GM23338 (cell line): Measurements from ENCODE around the gene NUP43. TPM values are rescaled to one million over a fixed set of nuclear protein-coding genes. Genes with fewer than 3 reads are reported as not detected.
A peak's percentile ranks its signal among the peaks of the same experiment; 100 is the strongest.

Source experiments
- ATAC-seq: fragments of 200-7000 bp; cut with Tn5 transposase; 3 replicates; pipeline ENCODE4 v1.9.1; 2020
- DNase-seq: peaks from one replicate; pipeline ENCODE4 v3.0.0-alpha.2; 2015; ENCODE audit warnings: low spot score
- H2AFZ ChIP-seq: fragments of 200-600 bp; sonication (generic); 2 replicates; pipeline ENCODE4 v1.8.0; 2016; ENCODE audit warnings: antibody characterized with exemption, mild to moderate bottlenecking, moderate library complexity
- H3F3A ChIP-seq: fragments of 200-600 bp; sonication (generic); replicated peaks from 2 replicates; pipeline ENCODE4 v1.8.0; 2017; ENCODE audit warnings: antibody characterized with exemption, mixed run types, low read depth
- H3K27ac ChIP-seq: fragments of 200-600 bp; sonication (generic); 2 replicates; pipeline ENCODE4 v1.6.1; 2016; ENCODE audit warnings: low read depth
- H3K27me3 ChIP-seq: fragments of 200-600 bp; sonication (generic); 2 replicates; pipeline ENCODE4 v1.8.0; 2016; ENCODE audit warnings: mild to moderate bottlenecking, mixed run types, moderate library complexity; ENCODE audit not compliant: insufficient read depth
- H3K36me3 ChIP-seq: fragments of 200-600 bp; sonication (generic); 2 replicates; pipeline ENCODE4 v1.8.0; 2016; ENCODE audit warnings: mild to moderate bottlenecking; ENCODE audit not compliant: insufficient read depth
- H3K4me1 ChIP-seq: fragments of 200-600 bp; sonication (generic); 2 replicates; pipeline ENCODE4 v1.8.0; 2016; ENCODE audit warnings: mild to moderate bottlenecking, moderate library complexity; ENCODE audit not compliant: insufficient read depth
- H3K4me2 ChIP-seq: fragments of 200-600 bp; sonication (generic); 2 replicates; pipeline ENCODE4 v1.7.1; 2017; ENCODE audit warnings: mixed run types
- H3K4me3 ChIP-seq: fragments of 200-600 bp; sonication (generic); 2 replicates; pipeline ENCODE4 v1.6.1; 2016; ENCODE audit warnings: mixed run types
- H3K79me2 ChIP-seq: fragments of 200-600 bp; sonication (generic); replicated peaks from 2 replicates; pipeline ENCODE4 v1.8.0; 2017; ENCODE audit warnings: mild to moderate bottlenecking; ENCODE audit not compliant: insufficient read depth
- H3K9me2 ChIP-seq: fragments of 200-600 bp; sonication (generic); 2 replicates; pipeline ENCODE4 v1.8.0; 2017; ENCODE audit not compliant: insufficient read depth
- H4K20me1 ChIP-seq: fragments of 200-600 bp; sonication (generic); replicated peaks from 2 replicates; pipeline ENCODE4 v1.8.0; 2017; ENCODE audit warnings: mild to moderate bottlenecking; ENCODE audit not compliant: insufficient read depth
- H3K27ac Mint-ChIP-seq: 2 replicates; pipeline ENCODE4 v1.8.0; 2020; ENCODE audit warnings: inconsistent platforms, mild to moderate bottlenecking, moderate library complexity, mixed read lengths
- H3K27me3 Mint-ChIP-seq: 3 replicates; pipeline ENCODE4 v1.8.0; 2022; ENCODE audit warnings: low read depth, mild to moderate bottlenecking, moderate library complexity, mixed read lengths, inconsistent platforms; ENCODE audit not compliant: insufficient read depth, poor library complexity
- H3K36me3 Mint-ChIP-seq: 3 replicates; pipeline ENCODE4 v1.8.0; 2021; ENCODE audit warnings: low read depth, mild to moderate bottlenecking, inconsistent platforms, moderate library complexity, mixed read lengths
- H3K4me1 Mint-ChIP-seq: 3 replicates; pipeline ENCODE4 v1.8.0; 2020; ENCODE audit warnings: mild to moderate bottlenecking, inconsistent platforms, mixed read lengths
- H3K4me3 Mint-ChIP-seq: 3 replicates; pipeline ENCODE4 v1.8.0; 2021; ENCODE audit warnings: moderate library complexity, mild to moderate bottlenecking, inconsistent platforms, mixed read lengths
- H3K9me3 Mint-ChIP-seq: 3 replicates; pipeline ENCODE4 v1.8.0; 2020; ENCODE audit warnings: moderate library complexity, mild to moderate bottlenecking, inconsistent platforms, mixed read lengths
- CREB1 ChIP-seq: fragments of 250-450 bp; sonication (Bioruptor Pico); IDR thresholded peaks from 2 replicates; pipeline ENCODE4 v1.5.0; 2020; ENCODE audit warnings: low read depth, mild to moderate bottlenecking, moderate library complexity
- EZH2 ChIP-seq: fragments of 200-600 bp; sonication (generic); IDR thresholded peaks from one replicate; pipeline ENCODE4 v1.8.0; 2017; ENCODE audit warnings: antibody characterized with exemption, mild to moderate bottlenecking, low read depth; ENCODE audit not compliant: unreplicated experiment
- EZH2phosphoT487 ChIP-seq: fragments of 200-600 bp; sonication (generic); IDR thresholded peaks from one replicate; pipeline ENCODE4 v1.8.1; 2018; ENCODE audit warnings: antibody characterized with exemption; ENCODE audit not compliant: unreplicated experiment
- JUNB ChIP-seq: IDR thresholded peaks from one replicate; pipeline ENCODE4 v1.6.1; 2016; ENCODE audit warnings: antibody characterized with exemption; ENCODE audit not compliant: unreplicated experiment
- NANOG ChIP-seq: IDR thresholded peaks from 2 replicates; pipeline ENCODE4 v1.6.1; 2016; ENCODE audit warnings: antibody characterized with exemption, borderline replicate concordance
- POLR2AphosphoS5 ChIP-seq: IDR thresholded peaks from 2 replicates; pipeline ENCODE4 v1.6.1; 2016; ENCODE audit warnings: antibody characterized with exemption, low read depth
- STAT1 ChIP-seq: IDR thresholded peaks from one replicate; pipeline ENCODE4 v1.6.1; 2016; ENCODE audit warnings: antibody characterized with exemption; ENCODE audit not compliant: unreplicated experiment
- ZNF114 ChIP-seq: fragments of 250-450 bp; sonication (Bioruptor Pico); IDR thresholded peaks from 2 replicates; pipeline ENCODE4 v1.5.0; 2020; ENCODE audit warnings: mild to moderate bottlenecking, moderate library complexity
- ZNF331 ChIP-seq: fragments of 250-450 bp; sonication (Bioruptor Pico); IDR thresholded peaks from 2 replicates; pipeline ENCODE4 v1.5.0; 2020; ENCODE audit warnings: low read depth, mild to moderate bottlenecking, moderate library complexity
- polyA plus RNA-seq: library from polyadenylated mRNA; unstranded; fragments of >200 nt; fragmentation: Nextera tagmentation; extraction: Ambion mirVana; gene quantifications from 2 replicates; pipeline ENCODE4 v1.2.1, GENCODE V29; 2016
- total RNA-seq: library from RNA; depleted of rRNA; stranded (reverse); fragments of >200 nt; shearing (Covaris generic); gene quantifications from 2 replicates; pipeline ENCODE4 v1.2.3, GENCODE V29; 2014
- TF ChIP-seq, protein P1 (sequence below): IDR thresholded peaks from one replicate; pipeline ENCODE4 v1.6.1; 2018; ENCODE audit warnings: antibody characterized with exemption; ENCODE audit not compliant: unreplicated experiment
- TF ChIP-seq, protein P2 (sequence below): IDR thresholded peaks from 2 replicates; pipeline ENCODE4 v1.6.1; 2016; ENCODE audit warnings: antibody characterized with exemption

Gene NUP43
- total and polyA plus RNA-seq, 2 experiments from 2014 or later = 23.4 to 71.8 TPM

DNA sequence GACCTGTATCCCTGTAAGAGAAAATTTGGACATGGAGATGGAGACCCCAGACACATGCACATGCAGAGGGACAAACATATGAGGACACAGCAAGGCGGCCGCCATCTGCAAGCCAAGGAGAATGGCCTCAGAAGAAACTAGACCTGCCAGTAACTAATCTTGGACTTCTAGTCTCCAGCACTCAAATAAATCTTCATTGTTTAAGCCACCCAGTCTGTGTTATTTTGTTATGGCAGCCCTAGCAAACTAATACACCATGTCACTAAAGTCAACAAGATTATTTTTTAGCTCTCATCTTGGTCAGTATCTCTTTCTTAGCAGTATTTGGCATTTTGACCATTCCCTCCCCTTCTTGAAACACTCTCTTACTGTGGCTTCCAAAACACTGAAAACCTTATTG lies 55.1 kb downstream of the NUP43 start:
- H3K4me1 Mint-ChIP-seq = no peaks in the 10 kb centered on the region; the same call in 2 of the 3 replicates
- H3K4me2 ChIP-seq = no peak overlapping the region
- ATAC-seq = no peak
- H3K36me3 Mint-ChIP-seq = peaks cover 37% of the 10 kb centered on the region
- H3K36me3 ChIP-seq = no peaks in the 10 kb centered on the region; the same call in 1 of the 2 replicates
- peaks cover 72% of the 10 kb centered on the region for H3K79me2 ChIP-seq
- peaks cover 4% of the 10 kb centered on the region for H4K20me1 ChIP-seq
- TF ChIP-seq, protein P1, sequence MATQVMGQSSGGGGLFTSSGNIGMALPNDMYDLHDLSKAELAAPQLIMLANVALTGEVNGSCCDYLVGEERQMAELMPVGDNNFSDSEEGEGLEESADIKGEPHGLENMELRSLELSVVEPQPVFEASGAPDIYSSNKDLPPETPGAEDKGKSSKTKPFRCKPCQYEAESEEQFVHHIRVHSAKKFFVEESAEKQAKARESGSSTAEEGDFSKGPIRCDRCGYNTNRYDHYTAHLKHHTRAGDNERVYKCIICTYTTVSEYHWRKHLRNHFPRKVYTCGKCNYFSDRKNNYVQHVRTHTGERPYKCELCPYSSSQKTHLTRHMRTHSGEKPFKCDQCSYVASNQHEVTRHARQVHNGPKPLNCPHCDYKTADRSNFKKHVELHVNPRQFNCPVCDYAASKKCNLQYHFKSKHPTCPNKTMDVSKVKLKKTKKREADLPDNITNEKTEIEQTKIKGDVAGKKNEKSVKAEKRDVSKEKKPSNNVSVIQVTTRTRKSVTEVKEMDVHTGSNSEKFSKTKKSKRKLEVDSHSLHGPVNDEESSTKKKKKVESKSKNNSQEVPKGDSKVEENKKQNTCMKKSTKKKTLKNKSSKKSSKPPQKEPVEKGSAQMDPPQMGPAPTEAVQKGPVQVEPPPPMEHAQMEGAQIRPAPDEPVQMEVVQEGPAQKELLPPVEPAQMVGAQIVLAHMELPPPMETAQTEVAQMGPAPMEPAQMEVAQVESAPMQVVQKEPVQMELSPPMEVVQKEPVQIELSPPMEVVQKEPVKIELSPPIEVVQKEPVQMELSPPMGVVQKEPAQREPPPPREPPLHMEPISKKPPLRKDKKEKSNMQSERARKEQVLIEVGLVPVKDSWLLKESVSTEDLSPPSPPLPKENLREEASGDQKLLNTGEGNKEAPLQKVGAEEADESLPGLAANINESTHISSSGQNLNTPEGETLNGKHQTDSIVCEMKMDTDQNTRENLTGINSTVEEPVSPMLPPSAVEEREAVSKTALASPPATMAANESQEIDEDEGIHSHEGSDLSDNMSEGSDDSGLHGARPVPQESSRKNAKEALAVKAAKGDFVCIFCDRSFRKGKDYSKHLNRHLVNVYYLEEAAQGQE = no peak
- TF ChIP-seq, protein P2, sequence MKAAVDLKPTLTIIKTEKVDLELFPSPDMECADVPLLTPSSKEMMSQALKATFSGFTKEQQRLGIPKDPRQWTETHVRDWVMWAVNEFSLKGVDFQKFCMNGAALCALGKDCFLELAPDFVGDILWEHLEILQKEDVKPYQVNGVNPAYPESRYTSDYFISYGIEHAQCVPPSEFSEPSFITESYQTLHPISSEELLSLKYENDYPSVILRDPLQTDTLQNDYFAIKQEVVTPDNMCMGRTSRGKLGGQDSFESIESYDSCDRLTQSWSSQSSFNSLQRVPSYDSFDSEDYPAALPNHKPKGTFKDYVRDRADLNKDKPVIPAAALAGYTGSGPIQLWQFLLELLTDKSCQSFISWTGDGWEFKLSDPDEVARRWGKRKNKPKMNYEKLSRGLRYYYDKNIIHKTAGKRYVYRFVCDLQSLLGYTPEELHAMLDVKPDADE = no peak
- TF ChIP-seq ZNF114 (no peak), CREB1 (CRISPR knock-in tag) (no peak), EZH2 (no peak), JUNB (no peak), EZH2phosphoT487 (no peak)
- H3K27ac Mint-ChIP-seq = 0 out of 2 replicates have a peak overlapping the region, but pooled peaks have one; percentile 39
- no peaks in the 10 kb centered on the region for H3K9me3 Mint-ChIP-seq
- no peak overlapping the region for H3K4me3 Mint-ChIP-seq
- no peaks in the 10 kb centered on the region for H3K9me2 ChIP-seq
- H3F3A ChIP-seq = no peaks in the 10 kb centered on the region; the same call in 1 of the 2 replicates
- peaks cover 5% of the 10 kb centered on the region; the same call in 1 of the 2 replicates for H3K4me1 ChIP-seq
- H3K27me3 Mint-ChIP-seq = peaks cover 9% of the 10 kb centered on the region
- no peak overlapping the region for H3K4me3 ChIP-seq
- DNase-seq = no peak
- no peak overlapping the region for H2AFZ ChIP-seq
- no peak overlapping the region for H3K27ac ChIP-seq
- H3K27me3 ChIP-seq = no peaks in the 10 kb centered on the region

DNA sequence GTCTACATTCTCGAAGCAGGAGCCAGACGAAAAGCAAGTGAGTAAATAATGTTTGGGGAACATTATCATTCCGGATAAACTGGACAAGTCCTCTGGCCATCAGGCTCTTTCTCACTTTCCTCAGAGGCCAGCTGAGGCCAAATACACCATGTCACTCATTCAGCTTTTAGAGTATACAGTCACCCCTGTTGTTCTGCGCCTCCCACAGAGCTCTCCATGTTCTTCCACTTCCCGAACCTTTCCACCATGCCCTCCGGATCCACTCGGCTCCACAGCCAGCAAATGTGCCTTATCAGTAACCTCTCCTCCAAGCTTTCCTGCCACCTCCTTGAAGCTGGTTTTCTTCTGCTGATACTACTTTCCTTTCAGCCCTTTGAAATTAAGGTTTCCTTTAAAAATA lies 60.1 kb downstream of the NUP43 start:
- H3K9me3 Mint-ChIP-seq = no peaks in the 10 kb centered on the region
- Histone ChIP-seq H3K79me2 (peaks cover 56% of the 10 kb centered on the region), H3K4me1 (peaks cover 5% of the 10 kb centered on the region; the same call in 1 of the 2 replicates), H3K36me3 (peaks cover 6% of the 10 kb centered on the region), H3K4me2 (no peak overlapping the region), H3K27ac (no peak overlapping the region), H3F3A (no peaks in the 10 kb centered on the region; the same call in 1 of the 2 replicates), H3K27me3 (no peaks in the 10 kb centered on the region), H3K4me3 (no peak overlapping the region), H2AFZ (no peak overlapping the region), H4K20me1 (no peaks in the 10 kb centered on the region; the same call in 1 of the 2 replicates), H3K9me2 (no peaks in the 10 kb centered on the region)
- no peak overlapping the region for H3K4me3 Mint-ChIP-seq
- ATAC-seq (no peak; the same call in 2 of the 3 replicates), DNase-seq (no peak)
- H3K27ac Mint-ChIP-seq = 0 out of 2 replicates have a peak overlapping the region, but pooled peaks have one; percentile 9
- H3K27me3 Mint-ChIP-seq = peaks cover 5% of the 10 kb centered on the region
- H3K4me1 Mint-ChIP-seq = no peaks in the 10 kb centered on the region; the same call in 2 of the 3 replicates
- H3K36me3 Mint-ChIP-seq = peaks cover 37% of the 10 kb centered on the region
- TF ChIP-seq ZNF114 (no peak), POLR2AphosphoS5 (no peak), ZNF331 (CRISPR knock-in tag) (no peak), EZH2 (no peak), STAT1 (no peak), NANOG (no peak), JUNB (no peak)
- TF ChIP-seq, protein P1 = no peak
